HG03097 (cell line): ENCODE results near the gene LNPK.
"Not testable (repeated sequence)": the region's sequence is repeated elsewhere in the genome, so short reads cannot be mapped to it uniquely, and the experiment has no call there.

Source experiments
- ATAC-seq: cut with Tn5 transposase; IDR thresholded peaks from one replicate; pipeline ENCODE4 v1.9.1; 2021; ENCODE audit not compliant: unreplicated experiment, low FRiP score

The LNPK gene

GRCh38 chr2:176001916-176002687 lies at the start of gene LNPK:
TSS of gene LNPK (minus strand) at chr2:176002267. CDS start at chr2:175995584, 6,683 bp downstream.
- ATAC-seq, result peak; percentile 89

- no peak for ATAC-seq
Measured at GRCh38 chr2:176039375-176039774, 37.3 kb upstream of the LNPK start.

GRCh38 chr2:176038694-176039093 lies 36.6 kb upstream of the LNPK start:
- no peak for ATAC-seq

GRCh38 chr2:176035013-176035691 lies 33.1 kb upstream of the LNPK start:
- no peak for ATAC-seq

GRCh38 chr2:176027806-176028205 lies 25.7 kb upstream of the LNPK start:
- ATAC-seq, result no peak

GRCh38 chr2:176025932-176026331 lies 23.9 kb upstream of the LNPK start:
- no peak for ATAC-seq

- no peak for ATAC-seq
Measured at GRCh38 chr2:176024083-176024482, 22.0 kb upstream of the LNPK start.

- no peak for ATAC-seq
Measured at GRCh38 chr2:176022048-176022447, 20.0 kb upstream of the LNPK start.

GRCh38 chr2:176020400-176020799 lies 18.3 kb upstream of the LNPK start:
- ATAC-seq, result no peak

- no peak for ATAC-seq
Measured at GRCh38 chr2:176018708-176019107, 16.6 kb upstream of the LNPK start.

- ATAC-seq, result no peak
Measured at GRCh38 chr2:176009445-176009844, 7.4 kb upstream of the LNPK start.

- no peak for ATAC-seq
Measured at GRCh38 chr2:176004934-176005333, 2.9 kb upstream of the LNPK start.

- no peak for ATAC-seq
Measured at GRCh38 chr2:176003958-176004357, 1.9 kb upstream of the LNPK start.

- no peak for ATAC-seq
Measured at GRCh38 chr2:176002688-176003210, 682 bp upstream of the LNPK start.

GRCh38 chr2:176001281-176001915 lies 669 bp downstream of the LNPK start:
- peak; percentile 44 for ATAC-seq

GRCh38 chr2:175999283-175999819 lies 2.7 kb downstream of the LNPK start:
- ATAC-seq, result no peak

GRCh38 chr2:175990099-175990498 lies 12.0 kb downstream of the LNPK start:
- ATAC-seq, result no peak

GRCh38 chr2:175987126-175987525 lies 14.9 kb downstream of the LNPK start:
- ATAC-seq, result not testable (repeated sequence)

GRCh38 chr2:175984846-175985245 lies 17.2 kb downstream of the LNPK start:
- no peak for ATAC-seq

- no peak for ATAC-seq
Measured at GRCh38 chr2:175981551-175981950, 20.5 kb downstream of the LNPK start.
